Coronary artery (tissue), 2 donors: ENCODE data around the gene TEDC1.

Experiments
- DNase-seq: peaks from one replicate; pipeline ENCODE4 v3.0.0-alpha.2; 2017; ENCODE audit warnings: low spot score
- H3K27ac ChIP-seq, 2 donors: fragments of 200-600 bp; sonication (generic); one replicate each; pipeline ENCODE4 v1.5.1; 2016 to 2019
- H3K4me3 ChIP-seq: fragments of 200-600 bp; sonication (generic); 2 replicates; pipeline ENCODE4 v1.5.1; 2016; ENCODE audit warnings: mild to moderate bottlenecking, moderate library complexity
- CTCF ChIP-seq: fragments of 200-600 bp; sonication (generic); IDR thresholded peaks from one replicate; pipeline ENCODE4 v1.5.1; 2019; ENCODE audit warnings: antibody characterized with exemption

Gene TEDC1

GRCh38 chr14:105479431-105480158 lies 11.5 kb upstream of the TEDC1 start:
- H3K27ac ChIP-seq: peak overlapping the region; percentile 96 to 100
- no peak overlapping the region for H3K4me3 ChIP-seq
- DNase-seq: no peak
- no peak for TF ChIP-seq CTCF

GRCh38 chr14:105480199-105480746 lies 10.8 kb upstream of the TEDC1 start:
- H3K27ac ChIP-seq: peak overlapping the region; percentile 96 to 100
- H3K4me3 ChIP-seq: peak overlapping the region; percentile 67
- DNase-seq: no peak
- TF ChIP-seq CTCF: no peak

GRCh38 chr14:105480807-105481801 lies 9.9 kb upstream of the TEDC1 start:
- DNase-seq: peak; percentile 96
- Histone ChIP-seq H3K27ac (peak overlapping the region; percentile 96 to 100), H3K4me3 (peak overlapping the region; percentile 67)
- peak; percentile 95 for TF ChIP-seq CTCF

GRCh38 chr14:105481886-105482457 lies 9.1 kb upstream of the TEDC1 start:
- DNase-seq: peak; percentile 99
- Histone ChIP-seq H3K27ac (peak overlapping the region; percentile 96 to 100), H3K4me3 (peak overlapping the region; percentile 67)
- no peak for TF ChIP-seq CTCF

- Histone ChIP-seq H3K27ac (peak overlapping the region; percentile 96 to 100), H3K4me3 (peak overlapping the region; percentile 67)
- DNase-seq: no peak
- TF ChIP-seq CTCF: no peak
These were observed 8.4 kb upstream of the TEDC1 start for GRCh38 chr14:105482486-105483110.

- DNase-seq: peak; percentile 93
- Histone ChIP-seq H3K4me3 (no peak overlapping the region), H3K27ac (peak overlapping the region; percentile 96 to 100)
- TF ChIP-seq CTCF: no peak
These were observed 7.6 kb upstream of the TEDC1 start for GRCh38 chr14:105483300-105484068.
